CD4-positive, alpha-beta T cell (primary cell): Measurements from ENCODE around the gene FGFBP3. TPM values are rescaled to one million over a fixed set of nuclear protein-coding genes. Genes with fewer than 3 reads are reported as not detected.

Experiments
- ATAC-seq: fragments of 200-7000 bp; cut with Tn5 transposase; one replicate; pipeline ENCODE4 v1.10.0; 2022; ENCODE audit warnings: mild to moderate bottlenecking; ENCODE audit not compliant: poor library complexity
- CTCF ChIA-PET: fragments of 350-600 bp; sonication (Branson Sonifier 250); formaldehyde crosslinking; loops from one replicate; lab custom pipeline; 2021; ENCODE audit warnings: antibody characterized with exemption, inconsistent platforms; lab: Charles Lee
- POLR2A ChIA-PET: fragments of 350-600 bp; sonication (Branson Sonifier 250); formaldehyde crosslinking; loops from one replicate; lab custom pipeline; 2021; ENCODE audit warnings: antibody characterized with exemption, inconsistent platforms; lab: Charles Lee
- DNase-seq, 14 experiments: peaks; one replicate each; pipeline ENCODE4 v3.0.0-alpha.2; 2013 to 2020; ENCODE audit warnings: mixed read lengths in 2 of 14
- H3K27ac ChIP-seq, 2 donors: one replicate each; pipeline versions ENCODE4 v1.5.1 to v1.7.0; 2013; ENCODE audit warnings: low read length in 2 of 2, low read depth in 1 of 2, mild to moderate bottlenecking in 1 of 2
- H3K27me3 ChIP-seq, 2 experiments: 1 replicate in 1 of 2; 2 replicates in 1 of 2; pipeline versions ENCODE4 v1.6.1 to v1.7.0; 2013; ENCODE audit warnings: low read length in 2 of 2, control low read depth in 1 of 2, mild to moderate bottlenecking in 1 of 2, moderate library complexity in 1 of 2; ENCODE audit not compliant: insufficient read depth in 2 of 2, control insufficient read depth in 1 of 2
- H3K36me3 ChIP-seq: one replicate; pipeline ENCODE4 v1.6.1; 2013; ENCODE audit warnings: low read length, control low read depth; ENCODE audit not compliant: insufficient read depth
- H3K4me1 ChIP-seq: one replicate; pipeline ENCODE4 v1.6.1; 2013; ENCODE audit warnings: low read length, control low read depth; ENCODE audit not compliant: insufficient read depth
- H3K4me3 ChIP-seq: one replicate; pipeline ENCODE4 v1.5.1; 2013; ENCODE audit warnings: mild to moderate bottlenecking, low read length, moderate library complexity
- H3K9me3 ChIP-seq, 2 experiments: 1 replicate in 1 of 2; 2 replicates in 1 of 2; pipeline versions ENCODE4 v1.6.1 to v1.7.0; 2013; ENCODE audit warnings: low read length in 2 of 2, mild to moderate bottlenecking in 2 of 2, control low read depth in 1 of 2, moderate library complexity in 1 of 2; ENCODE audit not compliant: control insufficient read depth in 1 of 2, insufficient read depth in 1 of 2
- H3K27ac Mint-ChIP-seq: one replicate; pipeline ENCODE4 v1.8.0; 2020; ENCODE audit warnings: mixed read lengths
- H3K27me3 Mint-ChIP-seq: one replicate; pipeline ENCODE4 v1.8.0; 2021; ENCODE audit warnings: mixed read lengths
- H3K36me3 Mint-ChIP-seq: one replicate; pipeline ENCODE4 v1.8.0; 2021; ENCODE audit warnings: low read depth, mixed read lengths
- H3K4me1 Mint-ChIP-seq: one replicate; pipeline ENCODE4 v1.8.0; 2021; ENCODE audit warnings: low read depth, mixed read lengths
- H3K4me3 Mint-ChIP-seq: one replicate; pipeline ENCODE4 v1.8.0; 2020; ENCODE audit warnings: mild to moderate bottlenecking, mixed read lengths
- H3K9me3 Mint-ChIP-seq: one replicate; pipeline ENCODE4 v1.8.0; 2020; ENCODE audit warnings: mixed read lengths
- intact Hi-C, 2 experiments: fragments of 100-400 bp; cut with DNase I in 1 of 2; cut with micrococcal nuclease in 1 of 2; formaldehyde crosslinking; loops; one replicate each; pipeline versions ENCODE4 v1.15.1 to v1.9.0; 2023 to 2025; cut with DNase I, micrococcal nuclease
- total RNA-seq, 174 experiments: library from RNA in 2 of 174; stranded (reverse) in 2 of 174; gene quantifications; one replicate each; pipeline ENCODE4 v1.2.3 and lab custom pipeline; 2021 to 2026
- TF ChIP-seq, protein P1 (sequence below): fragments of 200-600 bp; IDR thresholded peaks from one replicate; pipeline ENCODE4 v1.8.0; 2022; ENCODE audit warnings: antibody characterized with exemption, mild to moderate bottlenecking

The FGFBP3 gene
- total RNA-seq, 2 experiments from 2014 or later: 1.4 to 1.5 TPM

DNA sequence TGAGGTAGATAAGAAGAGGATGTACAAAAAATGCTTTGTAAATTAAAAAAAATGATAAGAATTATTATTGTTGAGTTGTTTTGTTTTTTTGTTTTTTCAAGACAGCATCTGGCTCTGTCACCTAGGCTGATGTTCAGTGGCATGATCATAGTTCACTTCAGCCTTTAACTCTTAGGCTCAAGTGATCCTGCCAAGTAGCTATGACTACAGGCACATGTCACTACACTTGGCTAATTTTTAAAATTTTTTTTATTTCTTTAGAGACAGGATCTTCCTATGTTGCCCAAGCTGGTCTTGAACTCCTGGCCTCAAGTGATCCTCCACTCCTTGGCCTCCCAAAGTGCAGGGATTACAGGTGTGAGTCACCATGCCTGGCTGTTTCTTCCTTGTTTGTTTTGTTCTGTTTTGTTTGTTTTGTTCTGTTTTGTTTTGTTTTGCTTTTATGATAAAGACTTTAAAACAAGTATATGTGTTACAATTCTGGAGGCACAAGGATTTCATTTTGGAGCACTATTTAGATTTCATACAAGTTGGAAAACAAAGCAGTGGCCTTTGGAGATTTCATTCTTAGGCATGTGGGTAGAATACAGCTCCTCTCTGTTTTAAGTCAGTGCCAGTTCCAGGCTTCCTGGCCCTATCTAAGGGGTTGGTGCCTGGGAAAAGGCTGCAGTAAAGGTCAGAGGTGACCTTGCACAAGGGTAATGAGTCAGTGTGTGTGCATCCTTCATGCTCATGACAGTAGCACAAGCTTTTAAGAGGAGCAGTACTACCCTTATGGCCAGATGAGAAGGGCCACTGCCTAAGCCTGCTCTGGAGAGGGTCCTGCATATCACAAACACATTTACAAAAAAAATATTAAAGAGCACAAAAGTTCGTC lies 17.9 kb downstream of the FGFBP3 start:
- Mint-ChIP-seq H3K4me3 (no peak overlapping the region), H3K9me3 (no peaks in the 10 kb centered on the region), H3K27ac (no peak overlapping the region), H3K4me1 (peaks cover 8% of the 10 kb centered on the region), H3K36me3 (no peaks in the 10 kb centered on the region), H3K27me3 (peaks cover 38% of the 10 kb centered on the region)
- Histone ChIP-seq H3K36me3 (no peaks in the 10 kb centered on the region), H3K4me1 (peaks cover 9% of the 10 kb centered on the region), H3K27ac (no peak overlapping the region), H3K27me3 (no peaks in the 10 kb centered on the region), H3K9me3 (no peaks in the 10 kb centered on the region), H3K4me3 (no peak overlapping the region)
- TF ChIP-seq, protein P1, sequence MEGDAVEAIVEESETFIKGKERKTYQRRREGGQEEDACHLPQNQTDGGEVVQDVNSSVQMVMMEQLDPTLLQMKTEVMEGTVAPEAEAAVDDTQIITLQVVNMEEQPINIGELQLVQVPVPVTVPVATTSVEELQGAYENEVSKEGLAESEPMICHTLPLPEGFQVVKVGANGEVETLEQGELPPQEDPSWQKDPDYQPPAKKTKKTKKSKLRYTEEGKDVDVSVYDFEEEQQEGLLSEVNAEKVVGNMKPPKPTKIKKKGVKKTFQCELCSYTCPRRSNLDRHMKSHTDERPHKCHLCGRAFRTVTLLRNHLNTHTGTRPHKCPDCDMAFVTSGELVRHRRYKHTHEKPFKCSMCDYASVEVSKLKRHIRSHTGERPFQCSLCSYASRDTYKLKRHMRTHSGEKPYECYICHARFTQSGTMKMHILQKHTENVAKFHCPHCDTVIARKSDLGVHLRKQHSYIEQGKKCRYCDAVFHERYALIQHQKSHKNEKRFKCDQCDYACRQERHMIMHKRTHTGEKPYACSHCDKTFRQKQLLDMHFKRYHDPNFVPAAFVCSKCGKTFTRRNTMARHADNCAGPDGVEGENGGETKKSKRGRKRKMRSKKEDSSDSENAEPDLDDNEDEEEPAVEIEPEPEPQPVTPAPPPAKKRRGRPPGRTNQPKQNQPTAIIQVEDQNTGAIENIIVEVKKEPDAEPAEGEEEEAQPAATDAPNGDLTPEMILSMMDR: no peak
- ChIA-PET POLR2A (no interaction called here), CTCF (no interaction called here)
- ATAC-seq: no peak
- DNase-seq: no peak
- intact Hi-C loops: no loop called here

DNA sequence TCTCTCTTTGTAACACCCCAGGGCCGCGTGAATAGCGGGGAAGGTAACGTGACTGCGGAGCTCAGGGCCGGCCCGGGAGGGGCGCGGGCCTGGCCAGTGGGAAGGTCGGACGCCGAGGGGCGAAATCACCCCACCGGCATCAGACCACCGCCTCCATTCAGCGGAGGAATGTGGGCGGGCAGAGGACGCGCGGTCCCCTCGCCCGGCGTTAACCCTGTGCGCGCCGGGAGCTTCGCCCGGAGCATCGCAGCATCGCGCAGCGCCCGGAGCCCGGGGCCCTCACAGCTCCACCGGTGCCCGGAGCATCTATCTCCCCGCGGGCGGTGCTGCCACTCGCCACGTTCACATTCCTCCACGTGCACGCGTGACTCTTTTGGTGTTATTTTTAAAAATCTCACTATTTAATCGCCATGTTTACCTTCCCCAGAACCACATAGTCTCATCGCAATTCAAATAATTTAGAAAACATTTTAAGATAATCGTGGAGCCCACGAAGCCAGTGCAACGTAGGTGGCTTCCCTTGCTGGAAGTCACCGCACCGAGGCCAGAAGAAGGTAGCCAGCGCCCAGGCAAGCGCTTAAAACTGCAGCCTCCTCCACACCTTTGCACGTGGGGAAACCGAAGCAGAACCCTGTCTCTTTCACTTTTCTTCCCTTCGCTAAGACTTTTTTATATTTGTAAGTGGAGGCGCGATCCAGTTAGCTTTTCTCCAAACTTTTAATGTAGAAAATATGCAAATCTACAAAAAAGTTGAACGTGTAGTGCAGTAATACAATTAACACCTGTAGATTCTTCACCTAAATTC lies 21.8 kb downstream of the FGFBP3 start:
- H3K4me1 Mint-ChIP-seq: peaks cover 8% of the 10 kb centered on the region
- TF ChIP-seq, protein P1: no peak
- peak overlapping the region; percentile 92 for H3K4me3 Mint-ChIP-seq
- CTCF ChIA-PET: interaction anchor here (1.2 to 1.3 kb wide), 2 partner anchors 21 kb away, joined by 3 read pairs; no protein-coding TSS in a partner anchor
- H3K27ac Mint-ChIP-seq: no peak overlapping the region
- Histone ChIP-seq H3K36me3 (no peaks in the 10 kb centered on the region), H3K9me3 (no peaks in the 10 kb centered on the region), H3K27me3 (no peaks in the 10 kb centered on the region), H3K27ac (no peak overlapping the region), H3K4me1 (peaks cover 9% of the 10 kb centered on the region), H3K4me3 (peak overlapping the region; percentile 59)
- intact Hi-C loops: no loop called here
- no peaks in the 10 kb centered on the region for H3K36me3 Mint-ChIP-seq
- H3K9me3 Mint-ChIP-seq: no peaks in the 10 kb centered on the region
- DNase-seq (peak in 11 of 14 experiments; percentile 0 to 39 (median 12)), ATAC-seq (peak; percentile 69)
- H3K27me3 Mint-ChIP-seq: peaks cover 29% of the 10 kb centered on the region
- POLR2A ChIA-PET: interaction anchor here (0.7 to 1.5 kb wide), 7 partner anchors 16 to 771 kb away, joined by 3 to 10 read pairs (median 3); partner anchors contain the start of genes BTAF1 and TNKS2

DNA sequence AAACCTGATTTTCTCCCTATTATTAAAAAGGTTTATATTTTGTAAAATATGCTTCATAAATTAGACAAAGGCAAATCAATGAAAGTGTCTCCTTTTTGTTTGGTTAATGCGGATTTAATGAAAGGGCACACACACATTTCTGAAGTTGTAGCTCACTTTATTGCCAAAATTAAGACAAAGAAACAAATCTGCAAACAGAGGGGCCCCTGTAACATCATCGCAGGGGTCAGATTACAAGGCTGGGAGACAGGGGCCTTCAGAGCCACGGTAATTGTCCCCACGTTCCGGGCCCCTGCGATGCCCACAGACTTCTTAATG lies 22.4 kb downstream of the FGFBP3 start:
- peak overlapping the region; percentile 59 for H3K4me3 ChIP-seq
- H3K36me3 Mint-ChIP-seq: no peaks in the 10 kb centered on the region
- H3K27ac Mint-ChIP-seq: no peak overlapping the region
- peaks cover 9% of the 10 kb centered on the region for H3K4me1 ChIP-seq
- peaks cover 8% of the 10 kb centered on the region for H3K4me1 Mint-ChIP-seq
- TF ChIP-seq, protein P1: no peak
- DNase-seq (no peak), ATAC-seq (no peak)
- no peaks in the 10 kb centered on the region for H3K27me3 ChIP-seq
- intact Hi-C loops: no loop called here
- ChIA-PET CTCF (interaction anchor here (1.3 kb wide), 1 partner anchor 22 kb away, joined by 3 read pairs; no protein-coding TSS in a partner anchor), POLR2A (interaction anchor here (0.7 to 1.5 kb wide), 6 partner anchors 16 to 771 kb away, joined by 3 to 10 read pairs (median 3); partner anchors contain the start of genes BTAF1 and TNKS2)
- H3K27me3 Mint-ChIP-seq: peaks cover 29% of the 10 kb centered on the region
- H3K9me3 Mint-ChIP-seq: no peaks in the 10 kb centered on the region
- H3K9me3 ChIP-seq: no peaks in the 10 kb centered on the region
- H3K4me3 Mint-ChIP-seq: peak overlapping the region; percentile 92
- no peaks in the 10 kb centered on the region for H3K36me3 ChIP-seq
- no peak overlapping the region for H3K27ac ChIP-seq
